Gastroesophageal sphincter (tissue), 4 donors: ENCODE data around the gene TBC1D1. TPM values are rescaled to one million over a fixed set of nuclear protein-coding genes. Genes with fewer than 3 reads are reported as not detected.

ENCODE experiments used
- ATAC-seq: fragments of 150-250 bp; one replicate; pipeline ENCODE4 v1.9.1; 2016; ENCODE audit warnings: mild to moderate bottlenecking, moderate library complexity
- H3K27ac ChIP-seq, 4 donors: fragments of 200-600 bp; sonication (generic) in 3 of 4; 1 replicate in 3 of 4; 2 replicates in 1 of 4; pipeline ENCODE4 v1.5.1; 2016 to 2019
- H3K27me3 ChIP-seq: fragments of 200-600 bp; sonication (generic); one replicate; pipeline ENCODE4 v1.5.1; 2019
- H3K36me3 ChIP-seq, 2 donors: fragments of 200-600 bp; sonication (generic); one replicate each; pipeline ENCODE4 v1.5.1; 2019; ENCODE audit warnings: control low read depth in 1 of 2
- H3K4me1 ChIP-seq, 3 donors: fragments of 200-600 bp; sonication (generic); 1 replicate in 2 of 3; 2 replicates in 1 of 3; pipeline ENCODE4 v1.5.1; 2016 to 2019; ENCODE audit warnings: control low read depth in 2 of 3
- H3K4me3 ChIP-seq, 2 donors: fragments of 200-600 bp; sonication (generic); one replicate each; pipeline ENCODE4 v1.5.1; 2019; ENCODE audit warnings: mild to moderate bottlenecking in 1 of 2, moderate library complexity in 1 of 2
- H3K9me3 ChIP-seq, 3 donors: fragments of 200-600 bp; sonication (generic); one replicate each; pipeline ENCODE4 v1.5.1; 2017 to 2019; ENCODE audit warnings: control low read depth in 2 of 3
- CTCF ChIP-seq, 4 experiments: fragments of 200-600 bp in 2 of 4; fragments of 450-650 bp in 2 of 4; sonication (generic) in 1 of 4; IDR thresholded peaks; one replicate each; pipeline ENCODE4 v1.5.1; 2017 to 2019; ENCODE audit warnings: antibody characterized with exemption in 4 of 4, mild to moderate bottlenecking in 2 of 4, moderate library complexity in 2 of 4
- EP300 ChIP-seq: sonication (generic); formaldehyde crosslinking; IDR thresholded peaks from one replicate; pipeline ENCODE4 v1.6.1; 2017; ENCODE audit warnings: antibody characterized with exemption, mild to moderate bottlenecking
- POLR2A ChIP-seq, 2 donors: fragments of 450-650 bp; IDR thresholded peaks; one replicate each; pipeline ENCODE4 v1.6.1; 2017; ENCODE audit warnings: antibody characterized with exemption in 2 of 2, mild to moderate bottlenecking in 2 of 2, moderate library complexity in 1 of 2
- POLR2AphosphoS5 ChIP-seq: sonication (generic); formaldehyde crosslinking; IDR thresholded peaks from one replicate; pipeline ENCODE4 v1.6.1; 2017; ENCODE audit warnings: antibody characterized with exemption
- WGBS, 2 donors: methylation state at CpG; one replicate each; pipeline ENCODE4 v1.1.5; 2018; ENCODE audit warnings: low coverage in 1 of 2; 5-methylcytosine and 5-hydroxymethylcytosine counted together
- total RNA-seq, 4 donors: library from RNA; depleted of rRNA; stranded (reverse); fragments of >200 nt; gene quantifications; one replicate each; pipeline ENCODE4 v1.1.0, GENCODE V29; 2016

TBC1D1 gene
- total RNA-seq, 4 donors from 2014 or later, result 190 to 279 (median 241) TPM

GRCh38 chr4:38184404-38184803, 293.5 kb downstream of the TBC1D1 start:
- 92 to 95% methylated on average over 5 to 7 of the region's 8 CpGs for WGBS, 2 donors
- no peaks in the 10 kb centered on the region for H3K9me3 ChIP-seq
- H3K27ac ChIP-seq, result no peak overlapping the region
- H3K36me3 ChIP-seq, result no peaks in the 10 kb centered on the region
- no peak overlapping the region for H3K4me3 ChIP-seq
- no peak for TF ChIP-seq EP300
- TF ChIP-seq POLR2A (IDR thresholded peaks at IDR 0.05), result no peak
- TF ChIP-seq POLR2AphosphoS5, result no peak
- no peak for TF ChIP-seq CTCF (IDR thresholded peaks at IDR 0.05)
- ATAC-seq, result no peak
- H3K4me1 ChIP-seq, result peaks cover 0 to 23% (median 6%) of the 10 kb centered on the region in 3 donors
- no peaks in the 10 kb centered on the region for H3K27me3 ChIP-seq

DNA sequence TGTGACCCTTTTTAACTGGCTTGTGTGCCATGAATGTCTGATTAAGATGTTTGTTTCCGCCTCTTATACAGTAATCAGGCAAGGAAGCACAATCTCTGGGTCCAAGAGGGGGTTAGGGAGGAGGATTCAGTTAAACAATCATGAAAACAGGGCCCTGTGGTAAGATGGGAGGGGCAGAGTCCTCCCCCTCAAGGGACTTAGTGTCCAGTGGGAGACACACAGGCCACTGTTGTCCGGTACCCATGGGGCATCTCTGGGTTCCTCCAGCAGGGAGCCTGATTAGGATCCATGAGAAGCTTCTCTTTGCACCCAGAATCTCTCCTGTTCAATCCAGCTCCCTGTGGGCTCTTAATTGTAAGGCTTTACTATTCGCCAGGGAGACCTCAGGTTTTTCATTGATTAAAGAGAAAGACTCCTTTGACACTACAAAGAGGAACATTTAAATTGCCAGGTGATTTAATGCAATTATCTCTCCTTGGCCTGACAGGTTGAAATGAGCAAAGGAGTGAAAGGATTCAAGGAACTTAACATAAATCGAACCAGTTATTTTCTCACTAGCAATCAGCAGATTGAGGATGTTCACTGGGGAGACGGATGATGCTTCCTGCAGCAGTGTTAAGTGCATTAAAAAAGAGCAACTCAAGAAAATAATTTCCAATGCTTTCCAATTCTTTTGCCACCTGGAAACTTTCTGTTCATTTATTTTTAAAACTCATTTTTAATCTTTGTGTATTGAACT, 294.7 kb downstream of the TBC1D1 start:
- no peak overlapping the region for H3K27ac ChIP-seq
- no peaks in the 10 kb centered on the region for H3K27me3 ChIP-seq
- 66 to 93% methylated on average over 3 to 5 of the region's 5 CpGs for WGBS, 2 donors
- H3K9me3 ChIP-seq, result no peaks in the 10 kb centered on the region
- no peak overlapping the region for H3K4me3 ChIP-seq
- TF ChIP-seq CTCF (IDR thresholded peaks at IDR 0.05) (no peak), POLR2AphosphoS5 (no peak), EP300 (no peak), POLR2A (IDR thresholded peaks at IDR 0.05) (no peak)
- H3K36me3 ChIP-seq, result no peaks in the 10 kb centered on the region
- peaks cover 0 to 22% (median 6%) of the 10 kb centered on the region in 3 donors for H3K4me1 ChIP-seq
- no peak for ATAC-seq

DNA sequence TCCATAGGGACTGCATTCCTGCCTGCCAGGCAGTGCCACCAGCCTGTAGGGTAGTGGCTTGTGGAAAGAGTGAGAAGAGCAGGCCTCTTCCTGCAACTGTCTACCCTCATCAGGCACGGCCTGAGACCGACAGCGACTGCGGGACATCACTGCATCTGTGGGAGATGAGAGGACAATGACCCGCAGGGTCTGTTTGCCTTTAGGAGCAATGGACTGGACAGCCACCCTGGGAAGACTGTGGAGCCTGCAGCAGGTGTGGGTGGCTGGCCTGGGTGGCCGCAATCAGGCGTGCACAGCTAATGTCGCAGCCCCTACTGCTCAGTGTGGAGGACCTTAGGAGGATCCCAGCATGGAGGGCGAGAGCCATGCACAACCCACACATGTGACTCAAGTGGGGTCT, 297.3 kb downstream of the TBC1D1 start:
- H3K9me3 ChIP-seq, result no peaks in the 10 kb centered on the region
- TF ChIP-seq POLR2AphosphoS5 (no peak), EP300 (no peak), POLR2A (IDR thresholded peaks at IDR 0.05) (no peak), CTCF (IDR thresholded peaks at IDR 0.05) (no peak)
- WGBS, 2 donors, result 100% methylated on average over 5 of the region's 9 CpGs; no CpG with 5 or more reads in 1 of the 2 donors
- no peak for ATAC-seq
- H3K4me3 ChIP-seq, result no peak overlapping the region
- H3K27ac ChIP-seq, result no peak overlapping the region
- H3K27me3 ChIP-seq, result no peaks in the 10 kb centered on the region
- H3K4me1 ChIP-seq, result peaks cover 0 to 30% (median 12%) of the 10 kb centered on the region in 3 donors
- H3K36me3 ChIP-seq, result no peaks in the 10 kb centered on the region

- Histone ChIP-seq H3K27me3 (no peaks in the 10 kb centered on the region), H3K4me1 (peaks cover 0 to 35% (median 12%) of the 10 kb centered on the region in 3 donors), H3K27ac (no peak overlapping the region), H3K4me3 (no peak overlapping the region), H3K9me3 (no peaks in the 10 kb centered on the region), H3K36me3 (no peaks in the 10 kb centered on the region)
- 82 to 83% methylated on average over 2 to 5 of the region's 12 CpGs for WGBS, 2 donors
- ATAC-seq, result no peak
- no peak for TF ChIP-seq POLR2A (IDR thresholded peaks at IDR 0.05)
- TF ChIP-seq POLR2AphosphoS5, result no peak
- TF ChIP-seq CTCF (IDR thresholded peaks at IDR 0.05), result no peak
- TF ChIP-seq EP300, result no peak
These were observed 297.8 kb downstream of the TBC1D1 start for GRCh38 chr4:38188631-38189101.

Other genes starting within 250 kb of the TBC1D1 start
- gene RELL1, start 204.7 kb upstream of the TBC1D1 start, total RNA-seq, result 10 to 100 TPM; 61.0 to 96.7 (median 69.3) TPM
- gene PGM2, start 64.4 kb upstream of the TBC1D1 start, total RNA-seq, result 10 to 100 TPM; 19.9 to 35.6 (median 25.3) TPM
- 1 to 10 TPM in 2 of 4 donors, under 1 TPM in 1, not detected in 1; 0.62 to 3.5 (median 2.5) TPM for gene PTTG2, start 69.3 kb downstream of the TBC1D1 start, total RNA-seq